A673 (cell line): ENCODE measurements around the gene PHKA2. TPM values are rescaled to one million over a fixed set of nuclear protein-coding genes. Genes with fewer than 3 reads are reported as not detected.
A peak's percentile ranks its signal among the peaks of the same experiment; 100 is the strongest.

Experiments
- BruUV-seq: library from RNA; stranded (reverse); fragments of 400-500 nt; replicated peaks from 2 replicates; lab custom pipeline; 2021; lab: Mats Ljungman, UMichigan
- CTCF ChIA-PET: fragments of 300-600 bp; sonication (Branson Sonifier 250); formaldehyde crosslinking; loops from one replicate; lab custom pipeline; 2022; ENCODE audit warnings: antibody characterized with exemption; lab: Charles Lee
- POLR2A ChIA-PET: fragments of 300-600 bp; sonication (Branson Sonifier 250); formaldehyde crosslinking; loops from one replicate; lab custom pipeline; 2022; ENCODE audit warnings: antibody characterized with exemption; ENCODE audit not compliant: low non-redundant PET; lab: Charles Lee
- DNase-seq: peaks from one replicate; pipeline ENCODE4 v3.0.0-alpha.2; 2015; ENCODE audit warnings: low spot score
- H3K27ac ChIP-seq: fragments of 200-600 bp; sonication (generic); 2 replicates; pipeline ENCODE4 v1.5.1; 2016; ENCODE audit warnings: mixed run types, low read depth, mild to moderate bottlenecking, mixed read lengths, antibody characterized with exemption, low read length; ENCODE audit not compliant: poor library complexity, severe bottlenecking
- H3K27me3 ChIP-seq: fragments of 200-600 bp; sonication (generic); replicated peaks from 2 replicates; pipeline ENCODE4 v1.6.1; 2017; ENCODE audit warnings: mixed run types, low read depth, mild to moderate bottlenecking, mixed read lengths, antibody characterized with exemption, low read length; ENCODE audit not compliant: insufficient read depth, poor library complexity
- H3K36me3 ChIP-seq: fragments of 200-600 bp; sonication (generic); 2 replicates; pipeline ENCODE4 v1.6.1; 2016; ENCODE audit warnings: mixed run types, mild to moderate bottlenecking, mixed read lengths, antibody characterized with exemption, low read length; ENCODE audit not compliant: insufficient read depth, poor library complexity, severe bottlenecking
- H3K4me1 ChIP-seq: fragments of 200-600 bp; sonication (generic); 2 replicates; pipeline ENCODE4 v1.6.1; 2017; ENCODE audit warnings: mixed run types, mild to moderate bottlenecking, mixed read lengths, antibody characterized with exemption, low read length; ENCODE audit not compliant: insufficient read depth, poor library complexity, severe bottlenecking
- H3K4me3 ChIP-seq: fragments of 200-600 bp; sonication (generic); 2 replicates; pipeline ENCODE4 v1.5.1; 2016; ENCODE audit warnings: low read depth, mixed run types, mild to moderate bottlenecking, mixed read lengths, low read length; ENCODE audit not compliant: poor library complexity, severe bottlenecking
- H3K9me3 ChIP-seq: fragments of 200-600 bp; sonication (generic); 2 replicates; pipeline ENCODE4 v1.6.1; 2016; ENCODE audit warnings: mixed run types, low read depth, mild to moderate bottlenecking, mixed read lengths, antibody characterized with exemption, low read length; ENCODE audit not compliant: poor library complexity, severe bottlenecking
- EZH2 ChIP-seq: fragments of 200-600 bp; sonication (generic); IDR thresholded peaks from 2 replicates; pipeline ENCODE4 v1.6.1; 2017; ENCODE audit warnings: borderline replicate concordance, low read depth, mild to moderate bottlenecking, mixed read lengths, antibody characterized with exemption, low read length; ENCODE audit not compliant: poor library complexity, severe bottlenecking
- intact Hi-C: fragments of 100-400 bp; cut with micrococcal nuclease; formaldehyde crosslinking; loops from one replicate; pipeline ENCODE4 v1.10.0; 2022; ENCODE audit not compliant: unreplicated experiment
- total RNA-seq: library from RNA; stranded (reverse); gene quantifications from 2 replicates; pipeline ENCODE4 v1.2.3, GENCODE V29; 2021
- TF ChIP-seq, protein P1 (sequence below): fragments of 300-800, 200-600 bp; sonication (generic); conservative IDR thresholded peaks from 2 replicates; pipeline ENCODE4 v1.5.1; 2017; ENCODE audit warnings: low read depth, mild to moderate bottlenecking, antibody characterized with exemption, low read length, moderate library complexity, mixed read lengths

The PHKA2 gene
- total RNA-seq, 1 experiment from 2014 or later = 31.4 TPM

DNA sequence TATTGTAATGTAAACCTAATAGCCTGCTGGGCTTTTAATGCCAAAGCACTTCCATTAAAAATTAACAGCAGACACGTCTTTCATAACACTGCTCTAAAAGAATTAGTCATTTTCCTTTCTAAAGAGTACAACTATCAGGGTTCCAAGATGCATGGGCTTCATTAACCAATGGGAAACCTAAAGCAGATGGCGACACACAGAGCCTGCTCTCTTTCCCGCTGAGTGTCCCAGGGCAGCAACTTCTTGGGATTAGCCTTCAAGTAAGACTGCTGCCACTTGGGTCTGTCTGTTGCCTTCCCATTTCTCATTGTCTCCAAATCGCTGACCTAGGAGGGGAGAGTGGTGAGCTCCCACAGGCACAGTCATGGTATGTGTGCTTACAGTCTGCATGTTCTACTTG, 14.0 kb upstream of the PHKA2 start:
- no TSS peak for BruUV-seq
- intact Hi-C loops = loop anchor here (1.0 to 5.0 kb wide), 3 partner anchors 61 to 228 kb away; no protein-coding TSS in a partner anchor
- Histone ChIP-seq H3K27me3 (no peaks in the 10 kb centered on the region), H3K27ac (no peak overlapping the region), H3K4me1 (peaks cover 32% of the 10 kb centered on the region), H3K9me3 (no peaks in the 10 kb centered on the region), H3K36me3 (peaks cover 41% of the 10 kb centered on the region), H3K4me3 (no peak overlapping the region)
- CTCF ChIA-PET = interaction anchor here (0.7 kb wide), 1 partner anchor 336 kb away, joined by 3 read pairs; no protein-coding TSS in a partner anchor
- peak; percentile 95 for DNase-seq
- POLR2A ChIA-PET = no interaction called here
- TF ChIP-seq, protein P1, sequence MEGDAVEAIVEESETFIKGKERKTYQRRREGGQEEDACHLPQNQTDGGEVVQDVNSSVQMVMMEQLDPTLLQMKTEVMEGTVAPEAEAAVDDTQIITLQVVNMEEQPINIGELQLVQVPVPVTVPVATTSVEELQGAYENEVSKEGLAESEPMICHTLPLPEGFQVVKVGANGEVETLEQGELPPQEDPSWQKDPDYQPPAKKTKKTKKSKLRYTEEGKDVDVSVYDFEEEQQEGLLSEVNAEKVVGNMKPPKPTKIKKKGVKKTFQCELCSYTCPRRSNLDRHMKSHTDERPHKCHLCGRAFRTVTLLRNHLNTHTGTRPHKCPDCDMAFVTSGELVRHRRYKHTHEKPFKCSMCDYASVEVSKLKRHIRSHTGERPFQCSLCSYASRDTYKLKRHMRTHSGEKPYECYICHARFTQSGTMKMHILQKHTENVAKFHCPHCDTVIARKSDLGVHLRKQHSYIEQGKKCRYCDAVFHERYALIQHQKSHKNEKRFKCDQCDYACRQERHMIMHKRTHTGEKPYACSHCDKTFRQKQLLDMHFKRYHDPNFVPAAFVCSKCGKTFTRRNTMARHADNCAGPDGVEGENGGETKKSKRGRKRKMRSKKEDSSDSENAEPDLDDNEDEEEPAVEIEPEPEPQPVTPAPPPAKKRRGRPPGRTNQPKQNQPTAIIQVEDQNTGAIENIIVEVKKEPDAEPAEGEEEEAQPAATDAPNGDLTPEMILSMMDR = no peak
- TF ChIP-seq EZH2 = no peak

DNA sequence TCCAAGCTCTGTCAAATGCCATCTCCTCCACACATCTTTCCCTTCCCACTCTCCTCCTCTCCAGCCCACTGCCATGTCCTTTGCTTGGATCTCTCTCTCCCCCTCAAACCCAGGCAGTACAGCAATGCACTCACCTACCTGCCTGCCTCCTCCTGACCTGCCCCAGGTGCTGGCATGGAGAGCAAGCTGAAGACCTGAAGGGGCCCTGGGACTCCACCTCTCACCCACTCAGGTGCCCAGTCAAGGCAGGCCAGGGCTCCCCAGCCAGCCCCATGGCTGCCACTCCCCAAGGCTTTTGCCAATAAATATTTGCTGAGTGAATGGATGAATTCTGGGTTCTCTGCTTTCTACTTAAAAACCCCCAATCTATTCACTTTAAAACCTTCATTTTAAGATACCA, 12.6 kb upstream of the PHKA2 start:
- no TSS peak for BruUV-seq
- TF ChIP-seq, protein P1 = no peak
- no peak for TF ChIP-seq EZH2
- no peak overlapping the region for H3K4me3 ChIP-seq
- intact Hi-C loops = loop anchor here (5.0 kb wide), 1 partner anchor 59 kb away; no protein-coding TSS in a partner anchor
- ChIA-PET CTCF (no interaction called here), POLR2A (no interaction called here)
- H3K27me3 ChIP-seq = no peaks in the 10 kb centered on the region
- H3K4me1 ChIP-seq = peaks cover 32% of the 10 kb centered on the region
- H3K36me3 ChIP-seq = peaks cover 37% of the 10 kb centered on the region
- H3K9me3 ChIP-seq = no peaks in the 10 kb centered on the region
- H3K27ac ChIP-seq = no peak overlapping the region
- no peak for DNase-seq

DNA sequence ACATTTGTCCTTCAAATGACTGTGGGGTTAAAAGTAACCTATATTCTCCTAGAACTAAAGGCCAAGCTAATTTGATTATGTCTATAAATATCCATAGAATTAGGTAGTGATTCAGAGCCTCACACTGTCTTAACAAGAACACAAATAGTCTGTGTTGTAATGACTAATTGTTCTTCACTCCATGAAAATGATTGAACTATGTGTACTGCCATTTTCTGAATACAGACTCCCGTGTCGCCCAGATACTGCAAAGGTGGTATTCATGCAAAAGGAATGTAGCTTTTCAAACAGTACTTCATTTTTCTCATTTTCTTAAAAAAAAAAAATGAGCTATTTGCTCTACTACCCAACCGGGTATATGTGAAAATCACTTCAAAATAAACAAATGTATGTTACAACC, 11.3 kb upstream of the PHKA2 start:
- intact Hi-C loops = loop anchor here (5.0 kb wide), 1 partner anchor 58 kb away; no protein-coding TSS in a partner anchor
- ChIA-PET POLR2A (no interaction called here), CTCF (no interaction called here)
- no peak for DNase-seq
- Histone ChIP-seq H3K27me3 (no peaks in the 10 kb centered on the region), H3K27ac (no peak overlapping the region), H3K36me3 (peaks cover 51% of the 10 kb centered on the region), H3K4me3 (no peak overlapping the region), H3K4me1 (peaks cover 32% of the 10 kb centered on the region), H3K9me3 (no peaks in the 10 kb centered on the region)
- TF ChIP-seq, protein P1 = no peak
- TF ChIP-seq EZH2 = no peak
- BruUV-seq = no TSS peak
